ENCODE results near the gene CSAG2.

DNA sequence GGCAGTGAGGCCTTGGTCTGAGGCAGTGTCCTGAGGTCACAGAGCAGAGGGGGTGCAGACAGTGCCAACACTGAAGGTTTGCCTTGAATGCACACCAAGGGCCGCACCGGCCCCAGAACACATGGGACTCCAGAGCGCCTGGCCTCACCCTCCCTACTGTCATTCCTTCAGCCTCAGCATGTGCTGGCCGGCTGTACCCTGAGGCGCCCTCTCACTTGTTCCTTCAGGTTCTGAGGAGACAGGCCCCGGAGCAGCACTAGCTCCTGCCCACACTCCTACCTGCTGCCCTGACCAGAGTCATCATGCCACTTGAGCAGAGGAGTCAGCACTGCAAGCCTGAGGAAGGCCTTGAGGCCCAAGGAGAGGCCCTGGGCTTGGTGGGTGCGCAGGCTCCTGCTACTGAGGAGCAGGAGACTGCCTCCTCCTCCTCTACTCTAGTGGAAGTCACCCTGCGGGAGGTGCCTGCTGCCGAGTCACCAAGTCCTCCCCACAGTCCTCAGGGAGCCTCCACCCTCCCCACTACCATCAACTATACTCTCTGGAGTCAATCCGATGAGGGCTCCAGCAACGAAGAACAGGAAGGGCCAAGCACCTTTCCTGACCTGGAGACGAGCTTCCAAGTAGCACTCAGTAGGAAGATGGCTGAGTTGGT, 26.9 kb upstream of the CSAG2 start:
- TF ChIP-seq, protein P1, sequence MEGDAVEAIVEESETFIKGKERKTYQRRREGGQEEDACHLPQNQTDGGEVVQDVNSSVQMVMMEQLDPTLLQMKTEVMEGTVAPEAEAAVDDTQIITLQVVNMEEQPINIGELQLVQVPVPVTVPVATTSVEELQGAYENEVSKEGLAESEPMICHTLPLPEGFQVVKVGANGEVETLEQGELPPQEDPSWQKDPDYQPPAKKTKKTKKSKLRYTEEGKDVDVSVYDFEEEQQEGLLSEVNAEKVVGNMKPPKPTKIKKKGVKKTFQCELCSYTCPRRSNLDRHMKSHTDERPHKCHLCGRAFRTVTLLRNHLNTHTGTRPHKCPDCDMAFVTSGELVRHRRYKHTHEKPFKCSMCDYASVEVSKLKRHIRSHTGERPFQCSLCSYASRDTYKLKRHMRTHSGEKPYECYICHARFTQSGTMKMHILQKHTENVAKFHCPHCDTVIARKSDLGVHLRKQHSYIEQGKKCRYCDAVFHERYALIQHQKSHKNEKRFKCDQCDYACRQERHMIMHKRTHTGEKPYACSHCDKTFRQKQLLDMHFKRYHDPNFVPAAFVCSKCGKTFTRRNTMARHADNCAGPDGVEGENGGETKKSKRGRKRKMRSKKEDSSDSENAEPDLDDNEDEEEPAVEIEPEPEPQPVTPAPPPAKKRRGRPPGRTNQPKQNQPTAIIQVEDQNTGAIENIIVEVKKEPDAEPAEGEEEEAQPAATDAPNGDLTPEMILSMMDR (IDR thresholded peaks at IDR 0.05; ENCODE audit: insufficient read depth, low read length, poor library complexity, severe bottlenecking): no peak
- TF ChIP-seq EZH2phosphoT487 (conservative IDR thresholded peaks at IDR 0.05; ENCODE audit: low read length): no peak

Measured in SU-DHL-6 (cell line).